GM23338 (cell line): ENCODE data around the gene AGAP2. TPM values are rescaled to one million over a fixed set of nuclear protein-coding genes. Genes with fewer than 3 reads are reported as not detected.
A peak's percentile ranks its signal among the peaks of the same experiment; 100 is the strongest.
"Not testable (repeated sequence)": the region's sequence is repeated elsewhere in the genome, so short reads cannot be mapped to it uniquely, and the experiment has no call there.

ENCODE experiments used
- ATAC-seq: fragments of 200-7000 bp; cut with Tn5 transposase; 3 replicates; pipeline ENCODE4 v1.9.1; 2020
- DNase-seq: peaks from one replicate; pipeline ENCODE4 v3.0.0-alpha.2; 2015; ENCODE audit warnings: low spot score
- H2AFZ ChIP-seq: fragments of 200-600 bp; sonication (generic); 2 replicates; pipeline ENCODE4 v1.8.0; 2016; ENCODE audit warnings: antibody characterized with exemption, mild to moderate bottlenecking, moderate library complexity
- H3F3A ChIP-seq: fragments of 200-600 bp; sonication (generic); replicated peaks from 2 replicates; pipeline ENCODE4 v1.8.0; 2017; ENCODE audit warnings: antibody characterized with exemption, mixed run types, low read depth
- H3K27ac ChIP-seq: fragments of 200-600 bp; sonication (generic); 2 replicates; pipeline ENCODE4 v1.6.1; 2016; ENCODE audit warnings: low read depth
- H3K27me3 ChIP-seq: fragments of 200-600 bp; sonication (generic); 2 replicates; pipeline ENCODE4 v1.8.0; 2016; ENCODE audit warnings: mild to moderate bottlenecking, mixed run types, moderate library complexity; ENCODE audit not compliant: insufficient read depth
- H3K36me3 ChIP-seq: fragments of 200-600 bp; sonication (generic); 2 replicates; pipeline ENCODE4 v1.8.0; 2016; ENCODE audit warnings: mild to moderate bottlenecking; ENCODE audit not compliant: insufficient read depth
- H3K4me1 ChIP-seq: fragments of 200-600 bp; sonication (generic); 2 replicates; pipeline ENCODE4 v1.8.0; 2016; ENCODE audit warnings: mild to moderate bottlenecking, moderate library complexity; ENCODE audit not compliant: insufficient read depth
- H3K4me2 ChIP-seq: fragments of 200-600 bp; sonication (generic); 2 replicates; pipeline ENCODE4 v1.7.1; 2017; ENCODE audit warnings: mixed run types
- H3K4me3 ChIP-seq: fragments of 200-600 bp; sonication (generic); 2 replicates; pipeline ENCODE4 v1.6.1; 2016; ENCODE audit warnings: mixed run types
- H3K79me2 ChIP-seq: fragments of 200-600 bp; sonication (generic); replicated peaks from 2 replicates; pipeline ENCODE4 v1.8.0; 2017; ENCODE audit warnings: mild to moderate bottlenecking; ENCODE audit not compliant: insufficient read depth
- H3K9me2 ChIP-seq: fragments of 200-600 bp; sonication (generic); 2 replicates; pipeline ENCODE4 v1.8.0; 2017; ENCODE audit not compliant: insufficient read depth
- H4K20me1 ChIP-seq: fragments of 200-600 bp; sonication (generic); replicated peaks from 2 replicates; pipeline ENCODE4 v1.8.0; 2017; ENCODE audit warnings: mild to moderate bottlenecking; ENCODE audit not compliant: insufficient read depth
- H3K27ac Mint-ChIP-seq: 2 replicates; pipeline ENCODE4 v1.8.0; 2020; ENCODE audit warnings: inconsistent platforms, mild to moderate bottlenecking, moderate library complexity, mixed read lengths
- H3K27me3 Mint-ChIP-seq: 3 replicates; pipeline ENCODE4 v1.8.0; 2022; ENCODE audit warnings: low read depth, mild to moderate bottlenecking, moderate library complexity, mixed read lengths, inconsistent platforms; ENCODE audit not compliant: insufficient read depth, poor library complexity
- H3K36me3 Mint-ChIP-seq: 3 replicates; pipeline ENCODE4 v1.8.0; 2021; ENCODE audit warnings: low read depth, mild to moderate bottlenecking, inconsistent platforms, moderate library complexity, mixed read lengths
- H3K4me1 Mint-ChIP-seq: 3 replicates; pipeline ENCODE4 v1.8.0; 2020; ENCODE audit warnings: mild to moderate bottlenecking, inconsistent platforms, mixed read lengths
- H3K4me3 Mint-ChIP-seq: 3 replicates; pipeline ENCODE4 v1.8.0; 2021; ENCODE audit warnings: moderate library complexity, mild to moderate bottlenecking, inconsistent platforms, mixed read lengths
- H3K9me3 Mint-ChIP-seq: 3 replicates; pipeline ENCODE4 v1.8.0; 2020; ENCODE audit warnings: moderate library complexity, mild to moderate bottlenecking, inconsistent platforms, mixed read lengths
- CREB1 ChIP-seq: fragments of 250-450 bp; sonication (Bioruptor Pico); IDR thresholded peaks from 2 replicates; pipeline ENCODE4 v1.5.0; 2020; ENCODE audit warnings: low read depth, mild to moderate bottlenecking, moderate library complexity
- CTCF ChIP-seq, 2 experiments: fragments of 200-600 bp in 1 of 2; sonication (generic) in 1 of 2; conservative IDR thresholded peaks; 2 replicates each; pipeline versions ENCODE4 v1.5.1 to v1.6.1; 2016 to 2017; ENCODE audit warnings: antibody characterized with exemption in 2 of 2, low read depth in 2 of 2, mild to moderate bottlenecking in 2 of 2, moderate library complexity in 1 of 2
- REST ChIP-seq: IDR thresholded peaks from one replicate; pipeline ENCODE4 v1.6.1; 2018; ENCODE audit warnings: antibody characterized with exemption; ENCODE audit not compliant: unreplicated experiment
- STAT1 ChIP-seq: IDR thresholded peaks from one replicate; pipeline ENCODE4 v1.6.1; 2016; ENCODE audit warnings: antibody characterized with exemption; ENCODE audit not compliant: unreplicated experiment
- ZNF462 ChIP-seq: fragments of 250-450 bp; sonication (Bioruptor Pico); IDR thresholded peaks from 2 replicates; pipeline ENCODE4 v1.5.0; 2020; ENCODE audit warnings: mild to moderate bottlenecking, moderate library complexity
- polyA plus RNA-seq: library from polyadenylated mRNA; unstranded; fragments of >200 nt; fragmentation: Nextera tagmentation; extraction: Ambion mirVana; gene quantifications from 2 replicates; pipeline ENCODE4 v1.2.1, GENCODE V29; 2016
- total RNA-seq: library from RNA; depleted of rRNA; stranded (reverse); fragments of >200 nt; shearing (Covaris generic); gene quantifications from 2 replicates; pipeline ENCODE4 v1.2.3, GENCODE V29; 2014

AGAP2 gene
- total and polyA plus RNA-seq, 2 experiments from 2014 or later, result 0.36 to 1.3 TPM

- no peak for TF ChIP-seq REST
- TF ChIP-seq CREB1 (CRISPR knock-in tag), result no peak
- no peak for TF ChIP-seq STAT1
Observed at GRCh38 chr12:57723630-57723962, 14.9 kb downstream of the AGAP2 start (continued).

GRCh38 chr12:57722716-57723629 is 15.6 kb downstream of the AGAP2 start:
- DNase-seq (no peak), ATAC-seq (no peak)
- Histone ChIP-seq H2AFZ (no peak overlapping the region), H3K27me3 (peaks cover 50% of the 10 kb centered on the region), H3K36me3 (peaks cover 6% of the 10 kb centered on the region; the same call in 1 of the 2 replicates), H3K4me3 (no peak overlapping the region), H3K4me1 (no peaks in the 10 kb centered on the region), H3K27ac (no peak overlapping the region), H4K20me1 (no peaks in the 10 kb centered on the region), H3K79me2 (no peaks in the 10 kb centered on the region), H3F3A (no peaks in the 10 kb centered on the region), H3K9me2 (no peaks in the 10 kb centered on the region), H3K4me2 (no peak overlapping the region)
- H3K9me3 Mint-ChIP-seq, result no peaks in the 10 kb centered on the region
- H3K4me3 Mint-ChIP-seq, result no peak overlapping the region
- peaks cover 15% of the 10 kb centered on the region for H3K4me1 Mint-ChIP-seq
- peaks cover 48% of the 10 kb centered on the region for H3K27me3 Mint-ChIP-seq
- peaks cover 14% of the 10 kb centered on the region for H3K36me3 Mint-ChIP-seq
- TF ChIP-seq CTCF (conservative IDR thresholded peaks at IDR 0.05; ENCODE audit: low read depth in 2 of 2), result peak in 1 of 2 experiments; percentile 21; a peak in 1 of 4 replicates
- no peak for TF ChIP-seq ZNF462
- H3K27ac Mint-ChIP-seq, result no peak overlapping the region

- H3K4me2 ChIP-seq, H3K27ac Mint-ChIP-seq, H3K79me2 ChIP-seq, DNase-seq, H3K9me3 Mint-ChIP-seq, H3K4me1 ChIP-seq, H2AFZ ChIP-seq, H3K4me3 ChIP-seq, H3K9me2 ChIP-seq, ATAC-seq, H3K36me3 ChIP-seq, H3K27ac ChIP-seq, H3F3A ChIP-seq, H4K20me1 ChIP-seq, H3K4me3 Mint-ChIP-seq: not testable (repeated sequence)
- H3K36me3 Mint-ChIP-seq, result peaks cover 15% of the 10 kb centered on the region
- peaks cover 39% of the 10 kb centered on the region for H3K27me3 Mint-ChIP-seq
- H3K4me1 Mint-ChIP-seq, result peaks cover 10% of the 10 kb centered on the region
- H3K27me3 ChIP-seq, result peaks cover 41% of the 10 kb centered on the region
Observed at GRCh38 chr12:57721846-57722608, 16.5 kb downstream of the AGAP2 start.
